Fibroblast of the conjunctiva (primary cell): ENCODE measurements around the gene GPR179.
A peak's percentile ranks its signal among the peaks of the same experiment; 100 is the strongest.
"Not testable (repeated sequence)": the region's sequence is repeated elsewhere in the genome, so short reads cannot be mapped to it uniquely, and the experiment has no call there.

Source experiments
- DNase-seq: peaks from one replicate; pipeline ENCODE4 v3.0.0-alpha.2; 2010; ENCODE audit warnings: low read depth

Gene GPR179

DNA sequence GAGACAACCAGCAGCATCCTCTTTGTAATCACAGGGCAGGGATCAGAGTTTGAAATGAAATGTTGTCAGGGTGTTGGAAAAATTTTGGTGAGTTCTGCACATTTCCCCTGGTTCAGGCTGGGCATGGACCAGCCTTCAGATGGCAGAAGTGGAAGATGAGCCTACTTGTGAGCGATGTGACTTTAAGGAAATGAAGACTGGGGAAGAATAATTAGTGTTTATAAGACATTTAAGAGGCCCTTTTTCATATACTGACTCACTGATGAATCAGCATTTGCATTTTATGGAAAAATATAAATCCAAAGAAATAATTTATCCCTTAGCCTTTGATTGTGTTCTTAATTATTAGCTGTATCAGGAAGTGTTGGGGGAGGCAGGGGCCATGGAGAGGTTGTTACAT, 20.9 kb downstream of the GPR179 start:
- DNase-seq, result no peak

DNA sequence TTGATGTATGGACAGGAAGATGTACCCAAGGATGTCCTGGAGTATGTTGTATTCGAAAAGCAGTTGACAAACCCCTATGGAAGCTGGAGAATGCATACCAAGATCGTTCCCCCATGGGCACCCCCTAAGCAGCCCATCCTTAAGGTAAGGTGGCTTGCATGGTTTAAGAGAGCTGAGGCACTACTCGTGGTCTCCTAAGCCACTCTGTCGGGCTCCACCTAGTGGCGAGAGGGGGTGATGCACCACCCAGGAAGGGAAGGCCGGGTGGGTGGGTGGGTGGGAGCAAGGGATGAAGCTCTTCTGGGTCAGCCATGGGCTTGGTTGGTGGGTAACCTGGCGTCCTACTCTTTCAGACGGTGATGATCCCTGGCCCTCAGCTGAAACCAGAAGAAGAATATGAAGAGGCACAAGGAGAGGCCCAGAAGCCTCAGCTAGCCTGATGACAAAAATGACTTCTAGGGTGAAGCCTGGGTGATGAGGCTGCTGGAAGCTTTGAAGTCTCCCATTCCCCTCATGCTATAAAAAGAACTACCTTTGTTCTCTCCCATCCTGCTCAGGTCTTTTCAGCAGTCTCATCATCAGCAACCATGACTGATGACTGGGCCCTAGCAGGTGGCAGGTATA, 21.5 kb downstream of the GPR179 start:
- DNase-seq, result peak; percentile 13

DNA sequence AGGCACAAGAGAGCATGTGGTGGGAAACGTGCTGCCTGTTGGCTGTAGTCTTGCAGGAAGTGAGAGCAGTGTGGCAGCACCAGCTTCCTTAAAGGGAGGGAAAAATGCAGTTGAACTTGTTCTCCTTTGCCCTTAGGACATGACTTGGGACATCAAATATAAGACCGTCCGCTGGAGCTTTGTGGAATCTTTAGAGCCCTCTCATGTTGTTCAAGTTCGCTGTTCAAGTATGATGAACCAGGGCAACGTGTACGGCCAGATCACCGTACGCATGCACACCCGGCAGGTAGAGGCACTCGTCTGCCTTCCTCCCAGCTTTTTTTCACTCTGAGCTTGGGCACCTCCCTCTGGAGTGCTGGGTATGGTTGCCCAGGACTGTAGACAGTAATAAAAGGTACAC, 23.3 kb downstream of the GPR179 start:
- no peak for DNase-seq

DNA sequence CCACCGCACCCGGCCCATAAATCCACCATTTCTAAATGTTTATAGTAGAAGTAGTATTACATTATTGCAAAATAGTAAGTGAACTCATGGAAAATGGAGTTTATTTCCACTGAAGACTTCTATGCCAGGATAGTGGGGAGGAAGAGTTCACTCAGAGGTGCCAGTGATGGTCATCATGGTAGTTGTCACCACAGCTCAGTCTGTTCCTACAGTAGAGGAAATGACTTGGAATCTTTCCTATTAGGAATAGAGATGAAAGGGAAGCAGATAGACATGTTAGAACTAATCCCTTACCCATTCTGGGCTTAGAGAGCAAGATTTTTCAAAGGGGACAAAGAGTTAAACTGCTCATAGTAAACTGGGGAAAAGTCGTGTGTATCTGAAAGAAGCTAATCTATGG, 26.7 kb downstream of the GPR179 start:
- DNase-seq, result no peak

DNA sequence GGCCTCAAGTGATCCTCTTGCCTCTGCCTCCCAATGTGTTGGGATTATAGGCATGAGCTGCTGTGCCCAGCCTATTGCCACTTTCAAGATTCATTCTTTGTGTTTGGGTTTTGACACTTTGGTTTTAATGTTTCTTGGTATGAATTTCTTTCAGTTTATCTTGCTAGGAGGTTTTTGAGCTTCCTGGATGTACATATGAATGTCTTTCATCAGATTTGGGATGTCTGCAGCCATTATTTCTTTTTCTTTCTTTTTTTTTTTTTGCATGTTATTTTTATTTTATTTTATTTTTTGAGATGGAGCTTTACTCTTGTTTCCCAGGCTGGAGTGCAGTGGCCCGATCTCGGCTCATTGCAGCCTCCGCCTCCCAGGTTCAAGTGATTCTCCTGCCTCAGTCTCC, 28.3 kb downstream of the GPR179 start:
- no peak for DNase-seq

DNA sequence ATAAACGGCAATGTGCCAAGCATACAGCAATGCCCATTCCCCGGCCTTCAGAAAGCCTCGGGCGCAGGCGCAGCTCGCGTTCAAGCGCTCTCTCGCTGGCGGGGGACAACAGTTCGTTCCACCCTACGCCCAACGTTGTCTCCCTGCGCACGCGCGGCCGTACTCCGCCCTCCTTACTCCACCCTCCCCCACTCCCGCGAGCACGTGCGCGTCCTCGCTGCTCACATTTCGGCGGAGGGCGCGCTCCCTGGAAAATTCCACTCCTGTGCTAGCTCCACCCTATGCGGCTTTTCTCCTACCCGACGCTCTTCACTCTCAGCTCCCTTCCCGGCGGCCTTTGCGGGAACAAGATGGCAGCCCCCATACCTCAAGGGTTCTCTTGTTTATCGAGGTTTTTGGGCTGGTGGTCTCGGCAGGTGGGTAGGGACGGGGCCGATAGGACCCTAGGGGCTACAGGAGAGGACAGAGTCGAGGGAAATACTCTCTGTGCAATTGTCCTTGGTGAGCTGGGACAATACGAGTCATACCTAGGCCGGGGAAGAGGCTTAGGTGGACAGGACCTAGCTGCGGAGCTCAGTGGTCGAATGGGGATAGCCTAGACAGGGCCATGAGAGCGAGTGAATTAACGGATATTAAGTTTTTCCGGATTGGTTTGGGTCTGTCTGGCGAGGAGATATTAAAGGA, 46.8 kb downstream of the GPR179 start, which contains the start of gene MRPL45:
Gene MRPL45, plus strand, starts transcription at position 335 of the 684 bp plus-strand sequence. Its CDS starts 16 bp downstream, at position 351.
- peak; percentile 95 for DNase-seq

DNA sequence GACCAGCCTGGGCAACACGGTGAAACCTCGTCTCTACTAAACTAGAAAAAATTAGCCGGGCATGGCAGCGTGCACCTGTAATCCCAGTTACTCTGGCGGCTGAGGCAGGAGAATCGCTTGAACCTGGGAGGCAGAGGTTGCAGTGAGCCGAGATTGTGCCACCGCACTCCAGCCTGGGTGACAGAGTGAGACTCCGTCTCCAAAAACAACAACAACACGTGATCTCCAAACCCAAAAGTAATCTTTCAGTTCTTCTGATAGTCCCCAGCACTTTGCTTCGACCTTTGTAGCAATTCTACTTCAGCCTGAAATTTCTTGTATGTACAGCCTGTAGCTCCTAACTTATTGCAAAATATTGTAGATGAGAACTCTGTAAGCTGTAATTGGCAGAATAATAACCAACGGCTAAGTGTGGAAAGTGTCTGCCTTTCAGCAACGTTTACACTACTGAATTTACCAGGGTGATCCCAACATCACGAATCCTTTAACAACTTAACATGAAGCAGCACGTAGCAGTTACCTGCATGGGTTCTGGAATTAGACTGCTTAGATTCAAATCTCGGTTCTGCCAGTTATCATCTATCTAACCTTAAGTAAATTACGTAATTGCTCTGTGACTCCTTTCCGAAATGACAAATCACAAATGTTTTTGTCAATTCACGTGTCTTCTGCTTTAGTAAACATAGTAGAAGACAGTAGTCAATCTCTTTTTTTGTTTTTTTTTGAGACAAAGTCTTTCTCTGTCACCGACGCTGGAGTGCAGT, 48.0 kb downstream of the GPR179 start:
- DNase-seq, result not testable (repeated sequence)

DNA sequence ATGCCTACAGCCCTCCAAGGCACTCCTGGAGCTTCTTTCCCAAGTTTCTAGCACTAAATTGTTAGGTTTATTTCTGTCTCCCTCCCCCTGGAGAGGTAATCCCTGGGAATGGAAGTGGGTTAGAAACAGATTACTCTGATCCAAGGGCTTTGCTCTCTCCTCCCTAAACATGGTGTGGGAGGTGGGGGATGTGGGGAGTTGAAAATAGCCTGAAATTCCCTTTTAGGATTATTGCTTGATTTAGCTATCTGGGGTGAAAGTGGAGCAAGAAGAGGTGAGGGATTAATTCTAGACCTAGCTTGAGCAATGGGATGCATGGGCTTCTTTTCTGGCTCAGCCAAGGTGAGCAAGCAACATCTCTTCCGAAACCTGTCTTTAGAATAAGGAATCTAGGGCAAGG, 54.0 kb downstream of the GPR179 start:
- DNase-seq, result not testable (repeated sequence)

DNA sequence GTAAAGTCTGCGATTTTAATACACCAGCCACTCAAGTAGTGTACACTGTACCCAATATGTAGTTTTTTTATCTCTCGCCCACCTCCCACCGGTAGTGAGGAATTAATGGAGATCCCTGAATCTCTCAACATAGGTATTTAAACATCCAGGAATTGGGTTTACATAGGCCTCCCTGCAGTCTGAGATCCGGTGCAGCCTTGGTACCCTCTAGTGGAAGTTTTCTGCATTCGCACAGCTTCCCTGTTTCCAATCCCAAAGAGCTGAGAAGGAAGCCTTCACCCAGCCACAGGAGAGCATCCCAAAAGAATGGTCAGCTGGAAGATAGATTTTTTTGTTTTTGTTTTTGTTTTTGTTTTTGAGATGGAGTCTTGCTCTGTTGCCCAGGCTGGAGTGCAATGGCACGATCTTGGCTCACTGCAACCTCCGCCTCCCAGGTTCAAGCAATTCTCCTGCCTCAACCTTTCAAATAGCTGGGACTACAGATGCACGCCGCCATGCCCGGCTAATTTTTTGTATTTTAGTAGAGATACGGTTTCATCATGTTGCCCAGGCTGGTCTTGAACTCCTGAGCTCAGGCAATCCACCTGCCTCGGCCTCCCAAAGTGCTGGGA, 55.4 kb downstream of the GPR179 start:
- DNase-seq, result not testable (repeated sequence)

DNA sequence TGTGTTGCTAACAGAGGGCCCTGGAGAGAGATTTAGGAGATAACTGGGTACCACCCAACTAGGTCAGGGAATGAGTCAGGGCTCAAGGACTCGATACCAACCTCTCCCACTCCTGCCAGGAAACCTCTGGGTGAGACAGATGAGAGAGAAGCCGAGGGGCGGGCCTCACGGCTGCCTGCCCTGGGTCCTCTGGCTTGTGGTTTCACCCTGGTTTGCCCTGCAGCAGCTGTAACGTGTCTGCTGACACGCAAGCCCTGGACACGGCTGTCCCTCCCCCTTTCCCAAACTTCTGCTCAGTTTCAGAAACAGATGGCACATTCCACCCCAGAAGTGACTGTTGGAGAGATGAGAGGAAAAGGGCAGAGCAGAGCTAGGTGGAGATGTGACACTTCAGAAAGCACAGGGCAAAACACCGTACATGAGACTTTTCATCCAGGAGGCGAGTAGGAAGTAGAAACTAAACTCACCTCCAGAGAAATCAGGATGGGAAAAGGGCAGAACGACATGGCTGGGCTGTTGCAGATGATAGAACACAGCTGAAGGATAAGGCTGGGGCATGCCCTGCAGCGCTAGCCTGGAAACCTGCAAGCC, 57.2 kb downstream of the GPR179 start:
- DNase-seq, result peak; percentile 4

DNA sequence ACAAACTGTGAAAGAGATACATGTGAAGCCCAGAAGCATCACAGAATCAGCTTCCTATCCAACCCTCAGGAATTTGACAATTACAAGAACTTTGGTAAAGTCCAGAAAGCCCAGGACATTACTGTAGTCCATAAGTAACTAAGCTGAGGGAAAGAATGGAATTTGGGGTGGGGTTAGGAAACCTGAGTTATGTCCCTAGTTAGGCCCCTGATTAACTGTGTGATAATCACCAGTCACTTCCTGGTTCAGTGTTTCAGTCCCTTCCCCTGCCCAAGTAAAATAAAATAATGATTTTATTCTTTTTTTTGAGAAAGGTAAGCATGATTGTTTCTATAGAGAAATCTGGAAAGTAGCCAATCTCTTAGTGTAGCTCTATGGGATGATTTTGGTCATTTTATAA, 57.8 kb downstream of the GPR179 start:
- DNase-seq, result not testable (repeated sequence)
